ENCODE measurements around the gene SNRNP48. TPM values are rescaled to one million over a fixed set of nuclear protein-coding genes. Genes with fewer than 3 reads are reported as not detected.

SNRNP48 gene
- total RNA-seq, 3 donors from 2014 or later (not counting 1 experiment from before 2014, with no cell fraction given) = 12.3 to 17.0 (median 14.0) TPM

DNA sequence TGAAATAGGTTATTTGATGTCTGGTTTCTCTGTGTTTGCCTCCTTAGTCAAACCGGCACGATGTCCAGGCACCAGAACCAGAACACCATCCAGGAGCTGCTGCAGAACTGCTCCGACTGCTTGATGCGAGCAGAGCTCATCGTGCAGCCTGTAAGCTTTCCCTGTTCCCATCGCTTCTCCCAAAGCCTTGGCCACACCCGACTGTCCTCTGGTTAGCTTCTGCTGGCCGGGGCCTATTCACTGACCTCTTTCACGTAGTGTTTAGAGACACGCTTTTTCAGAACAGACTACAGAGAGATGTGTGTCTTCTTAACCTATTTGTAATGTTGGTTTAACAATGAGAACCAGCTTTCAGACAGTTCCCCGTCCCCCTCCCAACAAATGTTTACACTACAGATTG, 34.3 kb upstream of the SNRNP48 start:
- WGBS (ENCODE audit: insufficient coverage) = 86% methylated on average over 11 of the region's 11 CpGs
- DNase-seq = no peak
- Histone ChIP-seq H3K4me3 (ENCODE audit: low read length) (no peak overlapping the region), H3K9me3 (ENCODE audit: control insufficient read depth, insufficient read depth, low read length) (no peaks in the 10 kb centered on the region), H3K27ac (ENCODE audit: low read length) (no peak overlapping the region), H3K36me3 (ENCODE audit: control insufficient read depth, insufficient read depth, low read length) (no peaks in the 10 kb centered on the region), H3K4me1 (ENCODE audit: control insufficient read depth, insufficient read depth, low read length) (no peaks in the 10 kb centered on the region), H3K27me3 (ENCODE audit: control insufficient read depth, insufficient read depth, low read length) (no peaks in the 10 kb centered on the region)
- peaks cover 33 to 37% of the 10 kb centered on the region in 2 donors for H3K27me3 Mint-ChIP-seq (ENCODE audit: low read depth in 2 of 2)
- intact Hi-C loops (cut with micrococcal nuclease) = no loop called here
- H3K4me1 Mint-ChIP-seq = no peaks in the 10 kb centered on the region
- no peaks in the 10 kb centered on the region for H3K9me3 Mint-ChIP-seq
- no peak for ATAC-seq
- no peak overlapping the region for H3K4me3 Mint-ChIP-seq
- no peak for TF ChIP-seq CTCF (IDR thresholded peaks at IDR 0.05)
- H3K36me3 Mint-ChIP-seq = no peaks in the 10 kb centered on the region
- no peak overlapping the region for H3K27ac Mint-ChIP-seq

- Mint-ChIP-seq H3K4me3 (no peak overlapping the region), H3K36me3 (no peaks in the 10 kb centered on the region), H3K4me1 (no peaks in the 10 kb centered on the region), H3K27ac (no peak overlapping the region), H3K9me3 (no peaks in the 10 kb centered on the region), H3K27me3 (ENCODE audit: low read depth in 2 of 2) (peaks cover 36 to 43% of the 10 kb centered on the region in 2 donors)
- H3K4me1 ChIP-seq (ENCODE audit: control insufficient read depth, insufficient read depth, low read length) = no peaks in the 10 kb centered on the region
- intact Hi-C loops (cut with micrococcal nuclease) = no loop called here
- 92% methylated on average over 11 of the region's 12 CpGs for whole genome bisulfite sequencing (ENCODE audit: insufficient coverage)
- H3K4me3 ChIP-seq (ENCODE audit: low read length) = no peak overlapping the region
- ATAC-seq (no peak), DNase-seq (no peak)
- no peaks in the 10 kb centered on the region for H3K36me3 ChIP-seq (ENCODE audit: control insufficient read depth, insufficient read depth, low read length)
- H3K27me3 ChIP-seq (ENCODE audit: control insufficient read depth, insufficient read depth, low read length) = no peaks in the 10 kb centered on the region
- H3K9me3 ChIP-seq (ENCODE audit: control insufficient read depth, insufficient read depth, low read length) = no peaks in the 10 kb centered on the region
- H3K27ac ChIP-seq (ENCODE audit: low read length) = no peak overlapping the region
- TF ChIP-seq CTCF (IDR thresholded peaks at IDR 0.05) = no peak
These were observed 33.4 kb upstream of the SNRNP48 start for GRCh38 chr6:7556394-7557106.

DNA sequence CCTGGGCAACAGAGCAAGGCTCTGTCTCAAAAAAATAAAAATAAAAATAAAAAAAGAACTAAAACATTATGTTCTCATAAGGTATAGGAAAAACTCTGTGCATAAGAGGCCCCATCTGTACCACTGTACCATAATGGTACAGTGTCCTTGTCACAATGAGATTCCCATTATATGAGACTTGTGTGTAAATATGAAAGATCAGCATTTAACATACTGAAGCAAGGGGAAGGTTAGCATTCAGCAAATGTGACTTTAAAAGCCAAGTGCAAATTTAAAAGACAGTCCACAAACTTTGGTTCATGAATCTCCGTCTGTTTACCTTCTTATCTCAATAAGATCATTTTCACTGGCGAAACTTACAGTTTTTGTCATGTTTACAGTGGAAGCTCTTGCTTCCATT, 32.3 kb upstream of the SNRNP48 start:
- Mint-ChIP-seq H3K27ac (no peak overlapping the region), H3K4me1 (no peaks in the 10 kb centered on the region), H3K9me3 (no peaks in the 10 kb centered on the region), H3K36me3 (no peaks in the 10 kb centered on the region), H3K27me3 (ENCODE audit: low read depth in 2 of 2) (peaks cover 36 to 45% of the 10 kb centered on the region in 2 donors), H3K4me3 (no peak overlapping the region)
- no peak for ATAC-seq
- WGBS (ENCODE audit: insufficient coverage) = 95% methylated on average over 2 of the region's 2 CpGs
- H3K4me1 ChIP-seq (ENCODE audit: control insufficient read depth, insufficient read depth, low read length) = no peaks in the 10 kb centered on the region
- no peak overlapping the region for H3K27ac ChIP-seq (ENCODE audit: low read length)
- intact Hi-C loops (cut with micrococcal nuclease) = no loop called here
- no peak overlapping the region for H3K4me3 ChIP-seq (ENCODE audit: low read length)
- no peaks in the 10 kb centered on the region for H3K27me3 ChIP-seq (ENCODE audit: control insufficient read depth, insufficient read depth, low read length)
- no peaks in the 10 kb centered on the region for H3K36me3 ChIP-seq (ENCODE audit: control insufficient read depth, insufficient read depth, low read length)
- no peaks in the 10 kb centered on the region for H3K9me3 ChIP-seq (ENCODE audit: control insufficient read depth, insufficient read depth, low read length)
- TF ChIP-seq CTCF (IDR thresholded peaks at IDR 0.05) = no peak
- no peak for DNase-seq

DNA sequence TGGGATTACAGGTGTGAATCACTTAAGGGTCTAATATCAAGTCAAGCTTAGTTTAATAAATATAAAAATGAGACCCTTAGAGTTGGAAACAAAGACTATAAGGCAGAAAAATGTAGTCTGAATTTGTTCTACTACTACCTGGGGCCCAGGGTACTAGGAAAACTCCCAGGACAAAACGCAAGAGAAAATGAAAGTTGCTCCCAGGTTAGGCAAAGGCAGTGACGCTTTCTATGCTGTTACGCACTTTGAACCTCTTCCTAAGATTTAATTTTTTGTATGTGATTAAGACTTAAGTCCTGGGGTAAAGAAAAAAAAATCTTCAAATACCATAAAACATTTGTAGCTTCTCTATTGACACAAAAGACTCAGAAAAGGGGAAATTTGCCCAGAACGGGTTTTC, 31.2 kb upstream of the SNRNP48 start:
- intact Hi-C loops (cut with micrococcal nuclease) = no loop called here

More for the DNA sequence above, 31.2 kb upstream of the SNRNP48 start:
- Mint-ChIP-seq H3K27ac (no peak overlapping the region), H3K4me1 (no peaks in the 10 kb centered on the region), H3K27me3 (ENCODE audit: low read depth in 2 of 2) (peaks cover 35 to 45% of the 10 kb centered on the region in 2 donors), H3K9me3 (no peaks in the 10 kb centered on the region), H3K36me3 (no peaks in the 10 kb centered on the region), H3K4me3 (no peak overlapping the region)
- WGBS (ENCODE audit: insufficient coverage) = 68% methylated on average over 3 of the region's 4 CpGs
- H3K4me3 ChIP-seq (ENCODE audit: low read length) = no peak overlapping the region
- H3K9me3 ChIP-seq (ENCODE audit: control insufficient read depth, insufficient read depth, low read length) = no peaks in the 10 kb centered on the region
- no peaks in the 10 kb centered on the region for H3K36me3 ChIP-seq (ENCODE audit: control insufficient read depth, insufficient read depth, low read length)
- no peak for ATAC-seq
- DNase-seq = no peak
- H3K27me3 ChIP-seq (ENCODE audit: control insufficient read depth, insufficient read depth, low read length) = no peaks in the 10 kb centered on the region
- no peak for TF ChIP-seq CTCF (IDR thresholded peaks at IDR 0.05)
- no peaks in the 10 kb centered on the region for H3K4me1 ChIP-seq (ENCODE audit: control insufficient read depth, insufficient read depth, low read length)
- H3K27ac ChIP-seq (ENCODE audit: low read length) = no peak overlapping the region
